Naive thymus-derived CD4-positive, alpha-beta T cell (primary cell): ENCODE data around the gene GEMIN2. TPM values are rescaled to one million over a fixed set of nuclear protein-coding genes. Genes with fewer than 3 reads are reported as not detected.
"Not testable (repeated sequence)": the region's sequence is repeated elsewhere in the genome, so short reads cannot be mapped to it uniquely, and the experiment has no call there.

Source experiments
- ATAC-seq: fragments of 150-1000 bp; cut with Tn5 transposase; 2 replicates; pipeline ENCODE4 v1.10.0; 2021; ENCODE audit warnings: mild to moderate bottlenecking, moderate library complexity
- CTCF ChIA-PET: fragments of 350-600 bp; sonication (Branson Sonifier 250); formaldehyde crosslinking; loops from one replicate; lab custom pipeline; 2021; ENCODE audit warnings: antibody characterized with exemption; lab: Charles Lee
- POLR2A ChIA-PET: fragments of 350-600 bp; sonication (Branson Sonifier 250); formaldehyde crosslinking; loops from one replicate; lab custom pipeline; 2021; ENCODE audit warnings: antibody characterized with exemption, inconsistent platforms; lab: Charles Lee
- DNase-seq, 9 donors: peaks; one replicate each; pipeline versions ENCODE4 v3.0.0 to v3.0.0-alpha.2; 2020 to 2022; ENCODE audit warnings: mixed read lengths in 1 of 9
- H3K27ac ChIP-seq: one replicate; pipeline ENCODE4 v1.7.0; 2013; ENCODE audit warnings: mild to moderate bottlenecking, low read depth, low read length, moderate library complexity
- H3K27me3 ChIP-seq, 2 donors: one replicate each; pipeline ENCODE4 v1.7.0; 2013; ENCODE audit warnings: low read length in 2 of 2, mild to moderate bottlenecking in 2 of 2, moderate library complexity in 2 of 2; ENCODE audit not compliant: control insufficient read depth in 2 of 2, insufficient read depth in 2 of 2
- H3K36me3 ChIP-seq, 3 experiments: 1 replicate in 2 of 3; 2 replicates in 1 of 3; pipeline ENCODE4 v1.7.0; 2013; ENCODE audit warnings: low read length in 3 of 3, mild to moderate bottlenecking in 3 of 3, moderate library complexity in 1 of 3; ENCODE audit not compliant: insufficient read depth in 3 of 3, control insufficient read depth in 2 of 3
- H3K4me1 ChIP-seq, 2 donors: one replicate each; pipeline ENCODE4 v1.7.0; 2013; ENCODE audit warnings: low read length in 2 of 2, mild to moderate bottlenecking in 2 of 2, moderate library complexity in 1 of 2; ENCODE audit not compliant: control insufficient read depth in 2 of 2, insufficient read depth in 2 of 2
- H3K4me3 ChIP-seq: 2 replicates; pipeline ENCODE4 v1.7.0; 2013; ENCODE audit warnings: mild to moderate bottlenecking, low read length
- H3K9me3 ChIP-seq, 3 experiments: 1 replicate in 2 of 3; 2 replicates in 1 of 3; pipeline ENCODE4 v1.7.0; 2013; ENCODE audit warnings: low read length in 3 of 3; ENCODE audit not compliant: control insufficient read depth in 2 of 3
- H3K27ac Mint-ChIP-seq, 9 donors: one replicate each; pipeline ENCODE4 v1.8.0; 2020 to 2022; ENCODE audit warnings: mixed read lengths in 9 of 9, mild to moderate bottlenecking in 8 of 9, moderate library complexity in 5 of 9, inconsistent platforms in 2 of 9
- H3K27me3 Mint-ChIP-seq, 5 donors: one replicate each; pipeline ENCODE4 v1.8.0; 2021 to 2022; ENCODE audit warnings: mixed read lengths in 5 of 5, mild to moderate bottlenecking in 1 of 5
- H3K36me3 Mint-ChIP-seq, 5 donors: one replicate each; pipeline ENCODE4 v1.8.0; 2020 to 2022; ENCODE audit warnings: mixed read lengths in 5 of 5, mild to moderate bottlenecking in 3 of 5, inconsistent platforms in 1 of 5
- H3K4me1 Mint-ChIP-seq, 7 donors: one replicate each; pipeline ENCODE4 v1.8.0; 2020 to 2022; ENCODE audit warnings: mixed read lengths in 7 of 7, mild to moderate bottlenecking in 3 of 7, inconsistent platforms in 1 of 7
- H3K4me3 Mint-ChIP-seq, 10 donors: one replicate each; pipeline ENCODE4 v1.8.0; 2020 to 2022; ENCODE audit warnings: mild to moderate bottlenecking in 10 of 10, mixed read lengths in 10 of 10, moderate library complexity in 6 of 10, inconsistent platforms in 2 of 10
- H3K9me3 Mint-ChIP-seq, 11 donors: one replicate each; pipeline ENCODE4 v1.8.0; 2020 to 2022; ENCODE audit warnings: mixed read lengths in 11 of 11, mild to moderate bottlenecking in 4 of 11, inconsistent platforms in 1 of 11, moderate library complexity in 1 of 11
- intact Hi-C, 2 donors: fragments of 100-400 bp; cut with micrococcal nuclease; formaldehyde crosslinking; loops; one replicate each; pipeline ENCODE4 v1.15.1; 2023
- polyA plus RNA-seq, 2 donors: library from polyadenylated mRNA; unstranded; fragments of 300-500 nt; fragmentation: Illumina TruSeq; gene quantifications; one replicate each; pipeline ENCODE4 v1.2.3, GENCODE V29; 2021
- total RNA-seq, 6 experiments: library from RNA in 5 of 6; stranded (reverse) in 5 of 6; gene quantifications; 1 replicate in 5 of 6; 2 replicates in 1 of 6; pipeline ENCODE4 v1.2.3 and lab custom pipeline; 2021 to 2026

The GEMIN2 gene
- total and polyA plus RNA-seq, 7 experiments from 2014 or later = 7.2 to 20.9 (median 18.4) TPM

DNA sequence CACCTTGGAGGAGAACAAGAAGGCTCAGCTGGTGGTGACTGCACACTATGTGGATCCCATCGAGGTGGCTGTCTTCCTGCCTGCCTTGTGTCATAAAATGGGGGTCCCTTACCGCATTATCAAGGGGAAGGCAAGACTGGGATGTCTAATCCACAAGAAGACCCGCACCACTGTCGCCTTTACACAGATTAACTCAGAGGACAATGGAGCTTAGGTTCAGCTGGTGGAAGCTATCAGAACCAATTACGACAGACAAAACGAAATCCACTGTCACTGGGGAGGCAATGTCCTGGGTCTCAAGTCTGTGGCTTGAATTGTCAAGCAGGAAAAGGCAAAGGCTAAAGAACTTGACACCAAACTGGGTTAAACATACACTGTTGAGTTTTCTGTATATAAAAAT is 43.4 kb downstream of the GEMIN2 start:
- ChIA-PET POLR2A (interaction anchor here (0.8 kb wide), 1 partner anchor 110 kb away, joined by 3 read pairs; no protein-coding TSS in a partner anchor), CTCF (no interaction called here)
- no peaks in the 10 kb centered on the region for H3K27me3 Mint-ChIP-seq
- Histone ChIP-seq H3K36me3 (peaks cover 0 to 54% (median 4%) of the 10 kb centered on the region in 3 experiments), H3K9me3 (no peaks in the 10 kb centered on the region), H3K27ac (no peak overlapping the region), H3K4me1 (no peaks in the 10 kb centered on the region), H3K27me3 (no peaks in the 10 kb centered on the region), H3K4me3 (no peak overlapping the region)
- H3K4me3 Mint-ChIP-seq = no peak overlapping the region
- no peak for ATAC-seq
- H3K27ac Mint-ChIP-seq = no peak overlapping the region
- H3K4me1 Mint-ChIP-seq = peaks cover 2 to 29% (median 22%) of the 10 kb centered on the region in 7 donors
- DNase-seq = no peak
- intact Hi-C loops = no loop called here
- H3K9me3 Mint-ChIP-seq = peaks cover 0 to 2% (median 0%) of the 10 kb centered on the region in 11 donors
- H3K36me3 Mint-ChIP-seq = peaks cover 3 to 24% (median 16%) of the 10 kb centered on the region in 5 donors

DNA sequence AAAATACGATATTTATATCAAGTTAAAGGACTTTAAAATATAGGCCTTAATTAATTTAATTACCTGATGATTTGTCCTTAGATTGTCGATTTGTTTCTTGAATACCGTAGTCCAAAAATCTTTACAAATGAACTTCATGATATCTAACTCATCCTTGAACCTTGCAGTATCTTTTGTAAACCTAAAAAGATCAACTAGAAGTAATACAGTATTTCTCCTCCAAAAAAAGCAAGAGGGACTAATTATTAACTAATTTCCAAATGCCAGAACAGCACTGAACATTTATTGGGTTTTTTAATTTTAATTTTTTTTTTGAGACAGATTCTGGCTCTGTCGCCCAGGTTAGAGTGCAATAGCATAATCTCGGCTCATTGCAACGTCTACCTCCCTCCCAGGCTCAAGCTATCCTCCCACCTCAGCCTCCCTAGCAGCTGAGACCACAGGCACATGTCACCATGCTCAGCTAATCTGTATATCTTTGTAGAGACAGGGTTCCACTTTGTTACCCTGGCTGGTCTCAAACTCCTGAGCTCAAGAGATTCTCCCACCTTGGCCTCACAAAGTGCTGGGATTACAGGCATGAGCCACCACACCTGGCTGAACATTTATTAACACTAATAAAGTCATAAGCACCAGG is 44.2 kb downstream of the GEMIN2 start:
- DNase-seq (no peak), ATAC-seq (no peak)
- H3K9me3 ChIP-seq = no peaks in the 10 kb centered on the region
- peaks cover 6 to 34% (median 28%) of the 10 kb centered on the region in 7 donors for H3K4me1 Mint-ChIP-seq
- H3K27ac ChIP-seq = no peak overlapping the region
- H3K27me3 ChIP-seq = no peaks in the 10 kb centered on the region
- peaks cover 8 to 29% (median 19%) of the 10 kb centered on the region in 5 donors for H3K36me3 Mint-ChIP-seq
- peak overlapping the region in 1 of 9 donors; percentile 12 for H3K27ac Mint-ChIP-seq
- H3K4me3 ChIP-seq = no peak overlapping the region
- intact Hi-C loops = no loop called here
- H3K4me3 Mint-ChIP-seq = no peak overlapping the region
- CTCF ChIA-PET = interaction anchor here (0.6 kb wide), 1 partner anchor 152 kb away, joined by 4 read pairs; no protein-coding TSS in a partner anchor
- no peaks in the 10 kb centered on the region for H3K27me3 Mint-ChIP-seq
- peaks cover 0 to 50% (median 8%) of the 10 kb centered on the region in 3 experiments for H3K36me3 ChIP-seq
- POLR2A ChIA-PET = interaction anchor here (0.8 to 1.3 kb wide), 3 partner anchors 10 to 109 kb away, joined by 3 to 4 read pairs (median 3); partner anchors contain the start of gene TRAPPC6B
- H3K9me3 Mint-ChIP-seq = peaks cover 0 to 4% (median 0%) of the 10 kb centered on the region in 11 donors
- no peaks in the 10 kb centered on the region for H3K4me1 ChIP-seq

DNA sequence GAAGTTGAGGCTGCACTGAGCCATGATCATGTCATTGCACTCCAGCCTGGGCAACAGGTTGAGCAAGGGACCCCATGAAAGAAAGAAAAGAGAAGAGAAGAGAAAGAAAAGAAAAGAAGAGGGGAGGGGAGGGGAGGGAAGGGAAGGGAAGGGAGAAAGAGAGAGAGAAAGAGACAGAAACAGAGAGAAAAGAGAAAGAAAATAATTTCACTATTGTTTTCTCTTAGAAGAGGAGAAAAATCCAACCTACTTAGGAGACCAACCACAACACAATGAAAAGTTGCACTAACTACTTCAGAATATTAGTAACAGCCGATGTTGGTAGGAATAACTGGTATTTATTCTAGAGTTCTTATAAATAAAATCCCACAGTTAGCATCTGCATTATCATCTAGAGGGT is 46.4 kb downstream of the GEMIN2 start:
- ATAC-seq = no peak
- Mint-ChIP-seq H3K4me1 (peaks cover 18 to 53% (median 45%) of the 10 kb centered on the region in 7 donors), H3K9me3 (peaks cover 0 to 4% (median 0%) of the 10 kb centered on the region in 11 donors), H3K36me3 (peaks cover 8 to 42% (median 25%) of the 10 kb centered on the region in 5 donors), H3K27me3 (no peaks in the 10 kb centered on the region), H3K27ac (peak overlapping the region in 3 of 9 donors; percentile 27 to 66 (median 37)), H3K4me3 (no peak overlapping the region)
- ChIA-PET CTCF (no interaction called here), POLR2A (interaction anchor here (1.5 kb wide), 1 partner anchor 8 kb away, joined by 5 read pairs; no protein-coding TSS in a partner anchor)
- DNase-seq = no peak
- no peak overlapping the region for H3K4me3 ChIP-seq
- no peaks in the 10 kb centered on the region for H3K9me3 ChIP-seq
- peaks cover 0 to 37% (median 8%) of the 10 kb centered on the region in 3 experiments for H3K36me3 ChIP-seq
- no peaks in the 10 kb centered on the region for H3K4me1 ChIP-seq
- H3K27me3 ChIP-seq = no peaks in the 10 kb centered on the region
- no peak overlapping the region for H3K27ac ChIP-seq
- intact Hi-C loops = no loop called here

DNA sequence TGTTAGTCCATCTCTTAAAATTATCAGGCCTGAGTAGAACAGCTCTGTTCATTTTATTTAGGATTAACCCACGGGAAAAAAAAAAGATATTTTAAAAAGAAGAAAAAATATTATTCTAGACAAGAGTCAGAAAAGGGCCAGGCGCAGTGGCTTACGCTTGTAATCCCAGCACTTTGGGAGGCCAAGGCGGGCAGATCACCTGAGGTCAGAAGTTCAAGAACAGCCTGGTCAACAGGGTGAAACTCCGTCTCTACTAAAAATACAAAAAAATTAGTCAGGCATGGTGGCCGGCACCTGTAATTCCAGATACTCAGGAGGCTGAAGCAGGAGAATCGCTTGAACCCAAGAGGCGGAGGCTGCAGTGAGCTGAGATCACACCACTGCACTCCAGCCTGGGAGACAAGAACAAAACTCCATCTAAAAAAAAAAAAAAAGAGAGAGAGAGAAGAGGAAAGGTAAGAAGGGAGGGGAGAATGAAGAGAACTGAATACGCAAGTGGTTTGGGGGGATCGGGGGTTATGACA is 53.7 kb downstream of the GEMIN2 start:
- H3K27me3 ChIP-seq, ATAC-seq, DNase-seq, intact Hi-C loops, CTCF ChIA-PET, H3K27ac ChIP-seq, H3K4me3 ChIP-seq, H3K9me3 Mint-ChIP-seq, H3K27me3 Mint-ChIP-seq, H3K9me3 ChIP-seq: not testable (repeated sequence)
- Histone ChIP-seq H3K36me3 (peaks cover 0 to 13% (median 4%) of the 10 kb centered on the region in 3 experiments), H3K4me1 (peaks cover 14 to 31% of the 10 kb centered on the region in 2 donors)
- Mint-ChIP-seq H3K4me3 (peak overlapping the region; percentile 10 to 100 (median 90)), H3K36me3 (peaks cover 1 to 20% (median 16%) of the 10 kb centered on the region in 5 donors), H3K4me1 (peaks cover 22 to 77% (median 67%) of the 10 kb centered on the region in 7 donors), H3K27ac (peak overlapping the region in 8 of 9 donors; percentile 16 to 98 (median 38))
- POLR2A ChIA-PET = interaction anchor here (0.6 to 1.2 kb wide), 7 partner anchors 9 to 100 kb away, joined by 3 to 4 read pairs (median 3); partner anchors contain the start of gene SEC23A

DNA sequence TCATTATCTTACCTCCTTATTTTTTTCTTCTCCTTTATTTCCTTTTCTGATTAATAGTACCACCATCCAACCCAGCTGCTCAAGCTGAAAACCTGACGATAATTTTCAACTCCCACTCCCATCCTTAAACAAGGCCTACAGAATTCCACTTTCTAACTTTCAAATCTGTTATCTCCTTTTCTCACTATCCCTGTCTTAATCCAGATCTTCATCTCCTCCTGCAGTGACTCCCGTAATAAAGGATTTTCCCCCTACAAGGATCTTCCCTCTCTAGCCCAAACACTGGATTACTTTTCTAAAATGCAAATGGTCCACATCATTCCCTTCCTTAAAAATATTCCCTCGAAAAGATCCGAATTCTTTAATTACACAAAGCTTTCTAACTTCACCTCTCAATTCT is 54.5 kb downstream of the GEMIN2 start:
- Mint-ChIP-seq H3K9me3 (no peaks in the 10 kb centered on the region), H3K27ac (peak overlapping the region in 8 of 9 donors; percentile 16 to 99 (median 56)), H3K4me3 (peak overlapping the region; percentile 38 to 100 (median 91)), H3K27me3 (no peaks in the 10 kb centered on the region), H3K4me1 (peaks cover 18 to 72% (median 61%) of the 10 kb centered on the region in 7 donors), H3K36me3 (peaks cover 0 to 15% (median 14%) of the 10 kb centered on the region in 5 donors)
- no peak for DNase-seq
- peaks cover 14 to 31% of the 10 kb centered on the region in 2 donors for H3K4me1 ChIP-seq
- peaks cover 0 to 13% (median 3%) of the 10 kb centered on the region in 3 experiments for H3K36me3 ChIP-seq
- POLR2A ChIA-PET = interaction anchor here (0.6 to 1.2 kb wide), 7 partner anchors 10 to 99 kb away, joined by 3 to 4 read pairs (median 3); partner anchors contain the start of gene SEC23A
- H3K27ac ChIP-seq = peak overlapping the region; percentile 98
- peak overlapping the region; percentile 30 for H3K4me3 ChIP-seq
- intact Hi-C loops = no loop called here
- H3K9me3 ChIP-seq = no peaks in the 10 kb centered on the region
- no peak for ATAC-seq
- H3K27me3 ChIP-seq = no peaks in the 10 kb centered on the region
- CTCF ChIA-PET = no interaction called here

DNA sequence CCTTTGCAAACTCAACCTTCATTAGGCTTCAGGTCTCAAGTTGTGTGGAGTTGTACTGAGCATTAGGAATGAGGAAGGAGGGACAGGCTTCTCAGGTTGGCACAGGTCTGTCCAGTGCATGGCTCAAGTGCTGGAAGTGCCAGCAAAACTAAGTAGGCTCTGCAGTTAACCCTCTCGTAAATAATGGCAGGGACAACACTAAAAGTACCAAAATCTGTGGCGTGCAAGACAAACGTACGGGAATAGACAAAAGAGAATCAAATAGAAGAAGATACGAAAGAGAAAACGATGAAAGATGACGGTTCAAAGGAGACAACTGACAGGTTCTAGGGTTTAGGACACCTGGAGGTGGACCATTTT is 55.4 kb downstream of the GEMIN2 start:
- Histone ChIP-seq H3K27me3 (no peaks in the 10 kb centered on the region), H3K4me3 (peak overlapping the region; percentile 88), H3K4me1 (peaks cover 20 to 31% of the 10 kb centered on the region in 2 donors), H3K9me3 (no peaks in the 10 kb centered on the region), H3K36me3 (peaks cover 0 to 13% (median 3%) of the 10 kb centered on the region in 3 experiments), H3K27ac (peak overlapping the region; percentile 98)
- DNase-seq (no peak), ATAC-seq (no peak)
- H3K36me3 Mint-ChIP-seq = peaks cover 0 to 12% (median 9%) of the 10 kb centered on the region in 5 donors
- intact Hi-C loops = no loop called here
- ChIA-PET POLR2A (interaction anchor here (0.7 to 1.6 kb wide), 8 partner anchors 10 to 262 kb away, joined by 3 to 30 read pairs (median 14); partner anchors contain the start of genes FBXO33, GEMIN2 and SEC23A), CTCF (interaction anchor here (0.6 to 1.3 kb wide), 2 partner anchors 98 to 257 kb away, joined by 3 to 4 read pairs; no protein-coding TSS in a partner anchor)
- peaks cover 16 to 70% (median 59%) of the 10 kb centered on the region in 7 donors for H3K4me1 Mint-ChIP-seq
- peak overlapping the region; percentile 90 to 99 (median 98) for H3K27ac Mint-ChIP-seq
- peak overlapping the region; percentile 88 to 100 (median 92) for H3K4me3 Mint-ChIP-seq
- no peaks in the 10 kb centered on the region for H3K9me3 Mint-ChIP-seq
- no peaks in the 10 kb centered on the region for H3K27me3 Mint-ChIP-seq
